Midbrain (tissue), 1 donor: ENCODE data around the gene KCNIP4.
A peak's percentile ranks its signal among the peaks of the same experiment; 100 is the strongest.
"Not testable (repeated sequence)": the region's sequence is repeated elsewhere in the genome, so short reads cannot be mapped to it uniquely, and the experiment has no call there.

Experiments used
- DNase-seq: peaks from one replicate; lab custom pipeline; 2025; lab: John Stamatoyannopoulos, UW

KCNIP4 gene

GRCh38 chr4:20752641-20753040 lies 1195.9 kb downstream of the KCNIP4 start:
- DNase-seq = no peak

GRCh38 chr4:20746000-20746399 lies 1202.6 kb downstream of the KCNIP4 start:
- DNase-seq = not testable (repeated sequence)

- no peak for DNase-seq
These were observed 1212.6 kb downstream of the KCNIP4 start for GRCh38 chr4:20735931-20736330.

- no peak for DNase-seq
These were observed 1223.7 kb downstream of the KCNIP4 start for GRCh38 chr4:20724915-20725314.

- no peak for DNase-seq
These were observed 1225.1 kb downstream of the KCNIP4 start for GRCh38 chr4:20723463-20723862.

GRCh38 chr4:20723019-20723418 lies 1225.6 kb downstream of the KCNIP4 start:
- DNase-seq = no peak

- DNase-seq = no peak
These were observed 1237.2 kb downstream of the KCNIP4 start for GRCh38 chr4:20711335-20711734.

GRCh38 chr4:20700007-20700761 lies 1248.4 kb downstream of the KCNIP4 start, which contains the start of gene PACRGL:
PACRGL (plus strand) TSS chr4:20700458; CDS start chr4:20704482, 4,024 bp downstream.
- DNase-seq = peak; percentile 96

- no peak for DNase-seq
These were observed 1249.8 kb downstream of the KCNIP4 start for GRCh38 chr4:20698820-20699219.

GRCh38 chr4:20698382-20698781 lies 1250.2 kb downstream of the KCNIP4 start:
- no peak for DNase-seq

GRCh38 chr4:20696815-20697214 lies 1251.8 kb downstream of the KCNIP4 start:
- DNase-seq = no peak

- DNase-seq = no peak
These were observed 1260.7 kb downstream of the KCNIP4 start for GRCh38 chr4:20687864-20688263.

GRCh38 chr4:20684852-20685763 lies 1263.5 kb downstream of the KCNIP4 start:
- peak; percentile 65 for DNase-seq

- no peak for DNase-seq
These were observed 1264.8 kb downstream of the KCNIP4 start for GRCh38 chr4:20683766-20684165.

GRCh38 chr4:20682853-20683252 lies 1265.7 kb downstream of the KCNIP4 start:
- no peak for DNase-seq

GRCh38 chr4:20681271-20681670 lies 1267.3 kb downstream of the KCNIP4 start:
- no peak for DNase-seq

GRCh38 chr4:20680736-20681135 lies 1267.8 kb downstream of the KCNIP4 start:
- no peak for DNase-seq

- DNase-seq = no peak
These were observed 1268.6 kb downstream of the KCNIP4 start for GRCh38 chr4:20679951-20680350.
